ENCODE data around the gene TRAPPC2L.
"Not testable (repeated sequence)": the region's sequence is repeated elsewhere in the genome, so short reads cannot be mapped to it uniquely, and the experiment has no call there.

The TRAPPC2L gene

GRCh38 chr16:88892065-88892464 lies 35.1 kb downstream of the TRAPPC2L start:
- no peak for TF ChIP-seq CTCF (IDR thresholded peaks at IDR 0.05; ENCODE audit: control extremely low read depth, extremely low read depth, low read depth, missing control alignments)
- no peak for DNase-seq (ENCODE audit: extremely low spot score)
- ChIA-PET CTCF (no interaction called here), POLR2A (no interaction called here)

- POLR2A ChIA-PET, result no interaction called here
- CTCF ChIA-PET, result no interaction called here
Observed at GRCh38 chr16:88893127-88893968, 36.4 kb downstream of the TRAPPC2L start.

GRCh38 chr16:88894266-88894665 lies 37.3 kb downstream of the TRAPPC2L start:
- POLR2A ChIA-PET; CTCF ChIA-PET; DNase-seq (ENCODE audit: extremely low spot score): not testable (repeated sequence)

More at GRCh38 chr16:88893127-88893968, 36.4 kb downstream of the TRAPPC2L start:
- no peak for DNase-seq (ENCODE audit: extremely low spot score)
- TF ChIP-seq CTCF (IDR thresholded peaks at IDR 0.05; ENCODE audit: control extremely low read depth, extremely low read depth, low read depth, missing control alignments), result no peak

- POLR2A ChIA-PET, result no interaction called here
- CTCF ChIA-PET, result no interaction called here
- DNase-seq (ENCODE audit: extremely low spot score), result no peak
- no peak for TF ChIP-seq CTCF (IDR thresholded peaks at IDR 0.05; ENCODE audit: control extremely low read depth, extremely low read depth, low read depth, missing control alignments)
Observed at GRCh38 chr16:88894681-88895300, 37.9 kb downstream of the TRAPPC2L start.

GRCh38 chr16:88895335-88895734 lies 38.4 kb downstream of the TRAPPC2L start:
- no peak for TF ChIP-seq CTCF (IDR thresholded peaks at IDR 0.05; ENCODE audit: control extremely low read depth, extremely low read depth, low read depth, missing control alignments)
- DNase-seq (ENCODE audit: extremely low spot score), result no peak
- CTCF ChIA-PET, result no interaction called here
- POLR2A ChIA-PET, result no interaction called here

GRCh38 chr16:88896238-88897070 lies 39.5 kb downstream of the TRAPPC2L start:
- no peak for TF ChIP-seq CTCF (IDR thresholded peaks at IDR 0.05; ENCODE audit: control extremely low read depth, extremely low read depth, low read depth, missing control alignments)
- ChIA-PET POLR2A (no interaction called here), CTCF (interaction anchor here (1.4 kb wide), 1 partner anchor 10 kb away, joined by 4 read pairs; no protein-coding TSS in a partner anchor)
- no peak for DNase-seq (ENCODE audit: extremely low spot score)

All from GM10248 (cell line).